Endothelial cell of umbilical vein (primary cell): Measurements from ENCODE around the gene IER3IP1. TPM values are rescaled to one million over a fixed set of nuclear protein-coding genes. Genes with fewer than 3 reads are reported as not detected.

Experiments
- BruUV-seq: library from RNA; stranded (reverse); fragments of 400-500 nt; replicated peaks from 2 replicates; lab custom pipeline; 2021; lab: Mats Ljungman, UMichigan
- CTCF ChIA-PET: fragments of 300-600, 350-600 bp; sonication (Branson Sonifier 250); formaldehyde crosslinking; loops from one replicate; lab custom pipeline; 2021; ENCODE audit warnings: antibody characterized with exemption, inconsistent platforms; lab: Charles Lee
- POLR2A ChIA-PET: fragments of 300-600, 350-600 bp; sonication (Branson Sonifier 250); formaldehyde crosslinking; loops from one replicate; lab custom pipeline; 2021; ENCODE audit warnings: antibody characterized with exemption, inconsistent platforms; lab: Charles Lee
- DNase-seq: peaks from one replicate; pipeline ENCODE4 v3.0.0-alpha.2; 2011; ENCODE audit warnings: low read depth, low spot score
- FAIRE-seq: peaks from 2 replicates; lab custom pipeline; 2011; peaks lifted over from hg19 to GRCh38; lab: Jason Lieb, UNC
- H2AFZ ChIP-seq: 2 replicates; pipeline ENCODE4 v1.6.0; 2012; ENCODE audit warnings: low read depth, low read length, control low read depth, inconsistent platforms
- H3K27ac ChIP-seq: 2 replicates; pipeline ENCODE4 v1.5.1; 2011; ENCODE audit warnings: low read depth, mild to moderate bottlenecking, control low read depth, low read length, moderate library complexity; ENCODE audit not compliant: insufficient read depth
- H3K27me3 ChIP-seq, 2 experiments: 2 replicates each; pipeline versions ENCODE4 v1.6.0 to v1.6.1; 2011; ENCODE audit warnings: low read length in 2 of 2, mixed read lengths in 1 of 2; ENCODE audit not compliant: control insufficient read depth in 2 of 2, insufficient read depth in 2 of 2
- H3K36me3 ChIP-seq, 2 experiments: 2 replicates in 1 of 2; 3 replicates in 1 of 2; pipeline ENCODE4 v1.5.1; 2011; ENCODE audit warnings: low read length in 2 of 2, mild to moderate bottlenecking in 1 of 2, moderate library complexity in 1 of 2; ENCODE audit not compliant: control insufficient read depth in 2 of 2, insufficient read depth in 2 of 2; ENCODE audit errors: extremely low read depth in 1 of 2
- H3K4me1 ChIP-seq: 3 replicates; pipeline ENCODE4 v1.5.1; 2011; ENCODE audit warnings: mild to moderate bottlenecking, low read length; ENCODE audit not compliant: control insufficient read depth, insufficient read depth; ENCODE audit errors: extremely low read depth
- H3K4me2 ChIP-seq: 2 replicates; pipeline ENCODE4 v1.6.1; 2011; ENCODE audit warnings: low read length, control low read depth, mixed read lengths; ENCODE audit not compliant: insufficient read depth
- H3K4me3 ChIP-seq, 3 experiments: fragments of 200-600 bp in 1 of 3; sonication (generic), shearing (Covaris generic) in 1 of 3; replicated peaks in 1 of 3; 2 replicates each; pipeline ENCODE4 v1.5.1; 2011 to 2016; ENCODE audit warnings: control low read depth in 3 of 3, low read length in 3 of 3, mild to moderate bottlenecking in 2 of 3, inconsistent platforms in 1 of 3, low read depth in 1 of 3, moderate library complexity in 1 of 3; ENCODE audit not compliant: insufficient read depth in 1 of 3
- H3K79me2 ChIP-seq: 2 replicates; pipeline ENCODE4 v1.6.0; 2012; ENCODE audit warnings: low read length, inconsistent platforms; ENCODE audit not compliant: control insufficient read depth, insufficient read depth
- H3K9ac ChIP-seq: replicated peaks from 2 replicates; pipeline ENCODE3; 2011; ENCODE audit warnings: low read length, control low read depth; ENCODE audit not compliant: insufficient read depth; ENCODE audit errors: extremely low read depth
- H3K9me1 ChIP-seq: replicated peaks from 3 replicates; pipeline ENCODE4 v1.6.0; 2011; ENCODE audit warnings: mild to moderate bottlenecking, low read length; ENCODE audit not compliant: control insufficient read depth, insufficient read depth; ENCODE audit errors: extremely low read depth
- H3K9me3 ChIP-seq: replicated peaks from 2 replicates; pipeline ENCODE4 v1.5.1; 2012; ENCODE audit warnings: low read length, inconsistent platforms; ENCODE audit not compliant: control insufficient read depth, insufficient read depth
- H4K20me1 ChIP-seq: replicated peaks from 2 replicates; pipeline ENCODE3; 2011; ENCODE audit warnings: mild to moderate bottlenecking, low read length; ENCODE audit not compliant: control insufficient read depth, insufficient read depth; ENCODE audit errors: extremely low read depth
- EZH2 ChIP-seq: IDR thresholded peaks from 2 replicates; pipeline ENCODE4 v1.6.1; 2012; ENCODE audit warnings: borderline replicate concordance, low read depth, mild to moderate bottlenecking, moderate library complexity, low read length, inconsistent platforms; ENCODE audit not compliant: severe bottlenecking
- FOS ChIP-seq: IDR thresholded peaks from 2 replicates; pipeline ENCODE4 v1.6.1; 2011; ENCODE audit warnings: mild to moderate bottlenecking, low read length, moderate library complexity, borderline replicate concordance; ENCODE audit not compliant: insufficient read depth
- GATA2 ChIP-seq: IDR thresholded peaks from 2 replicates; pipeline ENCODE4 v1.7.0; 2011; ENCODE audit warnings: low read depth, mild to moderate bottlenecking, moderate library complexity, mixed read lengths, low read length; ENCODE audit not compliant: insufficient read length, insufficient read depth
- JUN ChIP-seq: IDR thresholded peaks from 2 replicates; pipeline ENCODE4 v1.6.1; 2011; ENCODE audit warnings: borderline replicate concordance, low read depth; ENCODE audit not compliant: insufficient read length, insufficient read depth
- MYC ChIP-seq: IDR thresholded peaks from one replicate; pipeline ENCODE4 v1.6.1; 2011; ENCODE audit warnings: mild to moderate bottlenecking, low read depth, low read length
- POLR2A ChIP-seq: IDR thresholded peaks from 2 replicates; pipeline ENCODE4 v1.6.1; 2012; ENCODE audit warnings: low read depth, mild to moderate bottlenecking, control low read depth, low read length
- POLR2AphosphoS5 ChIP-seq: IDR thresholded peaks from 2 replicates; pipeline ENCODE4 v1.6.1; 2012; ENCODE audit warnings: low read depth, mild to moderate bottlenecking, control low read depth, low read length, moderate library complexity; ENCODE audit not compliant: insufficient read depth
- dilution Hi-C: fragments of 300-500 bp; cut with MboI; formaldehyde crosslinking; loops from one replicate; pipeline ENCODE4 v1.15.0; 2019; ENCODE audit warnings: low sequenced_read_pairs; ENCODE audit not compliant: extremely low pct_ligation_motif_present
- intact Hi-C: fragments of 100-400 bp; cut with micrococcal nuclease; formaldehyde crosslinking; loops from one replicate; pipeline ENCODE4 v1.10.0; 2022
- polyA plus RNA-seq, 4 experiments: library from polyadenylated mRNA; depleted of rRNA in 3 of 4; stranded (reverse) in 3 of 4; unstranded in 1 of 4; fragments of >200 nt; gene quantifications; 2 replicates each; pipeline versions ENCODE4 v1.2.1 to v1.2.3, GENCODE V29; 2011 to 2012; ENCODE audit warnings: missing spikeins in 1 of 4
- total RNA-seq: library from RNA; stranded (reverse); gene quantifications from 2 replicates; pipeline ENCODE4 v1.2.3, GENCODE V29; 2021
- TF ChIP-seq, protein P1 (sequence below), 2 donors: IDR thresholded peaks; 1 replicate in 1 of 2; 2 replicates in 1 of 2; pipeline ENCODE4 v1.5.1; 2011; ENCODE audit warnings: low read length in 2 of 2, mild to moderate bottlenecking in 2 of 2, moderate library complexity in 2 of 2, control low read depth in 1 of 2, inconsistent platforms in 1 of 2, low read depth in 1 of 2; ENCODE audit not compliant: insufficient read depth in 1 of 2; ENCODE audit errors: extremely low read depth in 1 of 2
- TF ChIP-seq, protein P2 (sequence below): IDR thresholded peaks from 2 replicates; pipeline ENCODE4 v1.6.1; 2011; ENCODE audit not compliant: insufficient read depth, insufficient read length

Gene IER3IP1
- total and polyA plus RNA-seq, 2 donors (not counting 3 experiments of a cell fraction or from before 2014, with no cell fraction given) = 9.6 to 14.2 TPM

DNA sequence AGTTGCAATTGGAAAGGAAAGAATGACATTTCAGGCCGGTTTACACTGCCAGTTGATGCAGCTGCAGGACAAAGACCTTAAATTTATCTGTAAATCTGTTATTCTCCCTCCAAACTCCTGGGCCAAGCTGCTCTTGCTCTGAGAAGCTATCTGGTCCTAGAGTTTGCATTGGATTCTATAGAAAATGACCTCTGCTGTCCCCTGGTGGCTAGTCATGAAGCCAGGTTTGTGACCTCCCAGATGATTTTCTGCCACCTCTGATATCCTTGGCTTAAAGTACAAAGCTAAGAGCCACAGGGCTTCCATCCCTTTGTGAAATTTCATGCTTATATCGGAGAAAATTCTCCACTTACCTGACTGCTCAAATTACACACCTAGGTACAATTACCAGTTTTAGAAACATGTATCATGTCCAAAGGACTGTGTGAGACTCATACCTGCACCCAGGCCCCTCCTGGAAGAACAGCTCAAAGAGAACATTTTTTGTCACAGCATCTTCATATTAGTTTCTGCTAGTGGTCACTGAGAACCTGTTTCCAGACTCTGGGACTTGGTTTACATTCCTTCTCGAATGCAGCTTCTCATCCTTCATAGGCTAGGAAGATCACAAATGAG is 28.9 kb upstream of the IER3IP1 start:
- ChIA-PET CTCF (interaction anchor here (0.7 to 5.6 kb wide), 41 partner anchors 9 to 551 kb away, joined by 3 to 156 read pairs (median 6); partner anchors contain the start of genes HDHD2, KATNAL2 and PIAS2), POLR2A (no interaction called here)
- Histone ChIP-seq H2AFZ (no peak overlapping the region), H3K79me2 (no peaks in the 10 kb centered on the region), H3K4me2 (no peak overlapping the region), H3K9ac (no peak overlapping the region), H4K20me1 (no peaks in the 10 kb centered on the region), H3K4me1 (no peaks in the 10 kb centered on the region), H3K27me3 (peaks cover 5 to 12% of the 10 kb centered on the region in 2 experiments), H3K4me3 (no peak overlapping the region), H3K9me1 (no peaks in the 10 kb centered on the region), H3K9me3 (no peaks in the 10 kb centered on the region), H3K36me3 (no peaks in the 10 kb centered on the region), H3K27ac (no peak overlapping the region)
- peak; percentile 48 for DNase-seq
- BruUV-seq = no TSS peak
- peak; percentile 46 for FAIRE-seq
- dilution Hi-C loops (no loop called here), intact Hi-C loops (loop anchor here (1.0 kb wide), 2 partner anchors 105 to 155 kb away; no protein-coding TSS in a partner anchor)
- TF ChIP-seq POLR2A = no peak
- TF ChIP-seq, protein P1, sequence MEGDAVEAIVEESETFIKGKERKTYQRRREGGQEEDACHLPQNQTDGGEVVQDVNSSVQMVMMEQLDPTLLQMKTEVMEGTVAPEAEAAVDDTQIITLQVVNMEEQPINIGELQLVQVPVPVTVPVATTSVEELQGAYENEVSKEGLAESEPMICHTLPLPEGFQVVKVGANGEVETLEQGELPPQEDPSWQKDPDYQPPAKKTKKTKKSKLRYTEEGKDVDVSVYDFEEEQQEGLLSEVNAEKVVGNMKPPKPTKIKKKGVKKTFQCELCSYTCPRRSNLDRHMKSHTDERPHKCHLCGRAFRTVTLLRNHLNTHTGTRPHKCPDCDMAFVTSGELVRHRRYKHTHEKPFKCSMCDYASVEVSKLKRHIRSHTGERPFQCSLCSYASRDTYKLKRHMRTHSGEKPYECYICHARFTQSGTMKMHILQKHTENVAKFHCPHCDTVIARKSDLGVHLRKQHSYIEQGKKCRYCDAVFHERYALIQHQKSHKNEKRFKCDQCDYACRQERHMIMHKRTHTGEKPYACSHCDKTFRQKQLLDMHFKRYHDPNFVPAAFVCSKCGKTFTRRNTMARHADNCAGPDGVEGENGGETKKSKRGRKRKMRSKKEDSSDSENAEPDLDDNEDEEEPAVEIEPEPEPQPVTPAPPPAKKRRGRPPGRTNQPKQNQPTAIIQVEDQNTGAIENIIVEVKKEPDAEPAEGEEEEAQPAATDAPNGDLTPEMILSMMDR (IDR thresholded peaks at IDR 0.05; ENCODE audit: extremely low read depth in 1 of 2, insufficient read depth in 1 of 2, low read depth in 1 of 2, low read length in 2 of 2) = peak; percentile 73 to 78

DNA sequence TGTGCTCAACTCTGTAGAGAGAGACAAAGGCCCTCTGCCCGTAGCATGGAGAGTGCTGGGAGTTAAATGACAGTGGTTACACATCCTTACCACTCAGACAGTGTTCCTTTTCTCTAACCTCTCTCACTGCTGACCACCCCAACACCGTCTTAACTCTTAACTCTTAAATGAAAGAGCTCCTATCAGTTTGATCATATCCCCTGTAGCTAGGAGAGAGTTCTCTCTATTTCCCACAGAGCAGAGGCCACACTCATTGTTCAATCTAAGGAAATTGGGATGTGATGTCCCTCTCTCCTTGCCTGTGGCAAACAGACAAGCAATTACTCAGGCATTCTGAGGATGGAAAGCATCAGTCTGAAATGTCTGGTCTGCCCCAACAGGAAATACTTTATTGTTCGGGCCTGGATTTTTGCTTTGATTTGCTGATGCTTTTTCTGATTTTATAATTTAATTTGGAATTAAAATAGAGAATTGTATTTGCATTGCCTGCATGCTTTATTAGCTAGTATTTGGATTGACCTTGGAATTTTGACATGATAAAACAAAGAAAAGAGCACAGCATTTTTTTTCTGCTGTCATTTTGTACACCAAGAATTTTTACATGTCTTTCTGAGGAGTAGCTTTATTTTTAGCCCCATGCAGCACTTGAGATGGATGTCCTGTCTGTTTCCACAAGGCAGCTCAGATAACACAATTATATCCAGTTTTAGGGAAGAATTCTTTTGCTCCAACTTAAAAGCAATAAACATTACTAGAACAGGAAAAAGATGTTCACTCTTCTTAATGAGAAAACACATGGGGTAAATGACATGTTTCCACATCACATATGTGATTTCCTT is 27.7 kb upstream of the IER3IP1 start:
- no peaks in the 10 kb centered on the region for H3K79me2 ChIP-seq
- no peaks in the 10 kb centered on the region for H4K20me1 ChIP-seq
- H3K9me3 ChIP-seq = no peaks in the 10 kb centered on the region
- CTCF ChIA-PET = interaction anchor here (1.3 to 5.6 kb wide), 21 partner anchors 9 to 552 kb away, joined by 4 to 156 read pairs (median 10); partner anchors contain the start of gene HDHD2
- no peak overlapping the region for H3K4me3 ChIP-seq
- intact Hi-C loops = no loop called here
- TF ChIP-seq JUN (no peak), POLR2A (no peak), FOS (no peak), POLR2AphosphoS5 (no peak), EZH2 (no peak), MYC (no peak), GATA2 (no peak)
- TF ChIP-seq, protein P1 (IDR thresholded peaks at IDR 0.05; ENCODE audit: extremely low read depth in 1 of 2, insufficient read depth in 1 of 2, low read depth in 1 of 2, low read length in 2 of 2) = no peak
- TF ChIP-seq, protein P2, sequence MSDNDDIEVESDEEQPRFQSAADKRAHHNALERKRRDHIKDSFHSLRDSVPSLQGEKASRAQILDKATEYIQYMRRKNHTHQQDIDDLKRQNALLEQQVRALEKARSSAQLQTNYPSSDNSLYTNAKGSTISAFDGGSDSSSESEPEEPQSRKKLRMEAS = no peak
- no peak overlapping the region for H3K4me2 ChIP-seq
- no peaks in the 10 kb centered on the region for H3K9me1 ChIP-seq
- dilution Hi-C loops = no loop called here
- H3K27me3 ChIP-seq = peaks cover 4 to 10% of the 10 kb centered on the region in 2 experiments
- H3K4me1 ChIP-seq = no peaks in the 10 kb centered on the region
- no peaks in the 10 kb centered on the region for H3K36me3 ChIP-seq
- POLR2A ChIA-PET = no interaction called here
- no TSS peak for BruUV-seq
- DNase-seq = no peak
- H3K9ac ChIP-seq = no peak overlapping the region
- no peak overlapping the region for H3K27ac ChIP-seq
- no peak for FAIRE-seq
- no peak overlapping the region for H2AFZ ChIP-seq
